CD4-positive, alpha-beta T cell treated with Interleukin-15 for 4 hours (primary cell): ENCODE measurements around the gene COL6A1.

Source experiments
- DNase-seq: peaks from one replicate; pipeline ENCODE4 v3.0.0-alpha.2; 2020; ENCODE audit warnings: low spot score

Gene COL6A1

DNA sequence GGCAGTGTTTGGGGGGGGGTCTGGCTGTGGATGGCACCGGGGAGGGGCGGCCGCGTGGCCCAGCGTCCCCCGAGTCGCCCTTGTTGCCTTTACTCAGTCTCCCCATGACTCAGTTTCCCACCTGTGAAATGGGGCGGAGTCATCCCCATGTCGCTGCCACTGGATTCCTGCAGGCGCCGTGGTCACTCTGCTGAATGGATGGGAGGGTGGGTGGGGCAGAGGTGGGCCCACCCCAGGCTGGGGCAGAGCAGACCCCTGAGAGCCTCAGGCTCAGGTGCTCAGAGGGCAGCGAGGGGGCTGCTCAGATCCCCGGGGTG lies 2.0 kb downstream of the COL6A1 start:
- no peak for DNase-seq

DNA sequence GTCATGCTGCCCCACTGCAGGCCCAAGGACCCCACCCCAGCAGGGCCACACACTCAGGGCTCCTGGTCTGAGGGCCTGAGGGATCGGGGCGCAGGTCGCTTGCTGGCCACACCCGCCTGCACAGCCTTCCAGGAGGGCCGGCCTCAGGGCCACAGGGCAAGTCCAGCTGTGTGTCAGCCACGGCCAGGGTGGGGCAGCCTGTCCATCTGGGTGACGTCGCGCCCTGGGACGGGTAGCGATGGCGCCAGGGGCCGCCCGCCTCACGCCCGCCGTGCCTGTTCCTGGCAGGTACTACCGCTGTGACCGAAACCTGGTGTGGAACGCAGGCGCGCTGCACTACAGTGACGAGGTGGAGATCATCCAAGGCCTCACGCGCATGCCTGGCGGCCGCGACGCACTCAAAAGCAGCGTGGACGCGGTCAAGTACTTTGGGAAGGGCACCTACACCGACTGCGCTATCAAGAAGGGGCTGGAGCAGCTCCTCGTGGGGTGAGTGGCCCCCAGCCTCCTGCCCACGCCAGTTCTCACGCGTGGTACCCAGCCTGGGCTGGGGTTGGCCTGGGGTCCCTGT lies 2.5 kb downstream of the COL6A1 start:
- DNase-seq = no peak

DNA sequence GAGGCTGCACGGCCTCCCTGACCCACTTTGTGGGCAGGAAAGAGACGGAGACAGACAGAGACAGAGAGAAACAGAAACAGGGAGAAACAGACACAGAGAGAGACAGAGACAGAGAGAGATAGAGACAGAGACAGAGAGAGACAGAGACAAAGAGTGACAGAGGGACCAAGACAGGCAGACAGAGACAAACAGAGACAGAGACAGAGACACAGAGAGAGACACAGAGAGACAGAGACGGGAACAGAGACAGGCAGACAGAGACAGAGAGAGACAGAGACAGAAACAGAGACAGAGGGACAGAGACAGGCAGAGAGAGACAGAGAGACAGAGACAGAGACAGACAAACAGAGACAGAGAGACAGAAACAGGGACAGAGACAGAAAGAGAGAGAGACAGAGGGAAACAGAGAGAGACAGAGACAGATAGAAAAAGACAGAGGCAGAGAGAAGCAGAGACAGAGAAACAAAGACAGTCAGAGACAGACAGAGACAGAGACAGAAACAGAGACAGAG lies 3.1 kb downstream of the COL6A1 start:
- no peak for DNase-seq

DNA sequence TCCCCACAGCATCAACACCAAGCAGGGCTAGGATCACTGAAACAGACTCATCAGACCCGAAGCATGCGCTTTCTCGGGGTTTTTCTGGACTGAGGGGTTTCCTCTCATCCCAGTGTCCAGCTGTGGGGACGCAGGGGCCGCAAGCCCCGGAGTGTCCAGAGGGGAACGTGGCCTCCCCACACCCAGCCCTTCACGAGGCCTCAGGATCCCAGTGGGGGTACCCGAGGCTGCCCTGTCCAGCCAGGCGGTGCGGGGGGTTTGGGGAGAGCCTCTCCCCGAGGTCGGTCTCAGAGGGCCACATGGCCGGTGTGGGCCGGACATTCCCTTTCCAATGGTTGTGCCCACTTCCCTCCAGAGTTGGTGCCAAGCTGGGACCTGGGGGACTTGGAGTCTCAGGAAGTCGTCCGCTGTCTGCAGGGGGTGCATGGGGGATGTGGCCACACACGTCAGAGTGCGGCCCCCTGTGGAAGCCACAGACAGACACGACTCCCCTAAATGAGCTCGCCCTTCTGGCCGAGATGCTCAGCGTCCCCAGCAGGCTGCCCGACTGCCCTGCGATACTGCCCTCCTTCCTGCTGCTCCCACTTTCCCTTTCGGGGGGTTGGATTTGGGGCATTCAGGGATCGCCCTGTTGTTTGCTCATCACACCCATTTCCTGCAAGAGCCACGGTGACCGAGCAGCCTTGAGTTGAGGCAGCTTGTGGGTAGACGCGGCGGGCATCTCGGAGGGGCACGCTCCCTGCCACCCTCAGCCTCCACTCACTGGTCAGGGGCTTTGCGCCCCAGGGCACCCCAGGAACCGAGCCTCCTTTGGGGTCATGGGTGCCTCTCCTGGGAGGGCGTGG lies 4.1 kb downstream of the COL6A1 start:
- DNase-seq = no peak

DNA sequence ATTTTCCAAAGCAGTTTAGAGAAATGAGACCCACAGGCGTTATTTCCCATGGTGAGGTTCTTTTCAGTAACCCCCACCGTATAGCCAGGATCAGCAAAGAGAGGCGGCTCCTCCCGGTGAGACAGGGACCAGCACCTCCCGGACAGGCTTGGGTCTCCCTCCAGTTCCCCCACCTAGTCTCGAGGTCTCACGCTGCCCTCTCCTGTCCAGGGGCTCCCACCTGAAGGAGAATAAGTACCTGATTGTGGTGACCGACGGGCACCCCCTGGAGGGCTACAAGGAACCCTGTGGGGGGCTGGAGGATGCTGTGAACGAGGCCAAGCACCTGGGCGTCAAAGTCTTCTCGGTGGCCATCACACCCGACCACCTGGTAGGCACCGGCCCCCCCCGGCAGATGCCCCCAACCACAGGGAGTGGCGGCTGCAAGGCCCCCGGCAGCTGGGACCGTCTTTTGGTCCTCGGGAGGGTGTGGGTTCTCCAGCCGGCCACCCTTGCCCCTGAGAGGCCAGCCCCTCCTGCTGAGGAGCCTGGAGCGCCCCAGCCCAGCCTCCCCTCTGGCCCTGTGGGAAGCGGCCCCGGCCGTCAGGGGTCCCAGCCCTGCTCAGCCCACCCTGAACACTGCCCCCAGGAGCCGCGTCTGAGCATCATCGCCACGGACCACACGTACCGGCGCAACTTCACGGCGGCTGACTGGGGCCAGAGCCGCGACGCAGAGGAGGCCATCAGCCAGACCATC lies 4.9 kb downstream of the COL6A1 start:
- DNase-seq = no peak

DNA sequence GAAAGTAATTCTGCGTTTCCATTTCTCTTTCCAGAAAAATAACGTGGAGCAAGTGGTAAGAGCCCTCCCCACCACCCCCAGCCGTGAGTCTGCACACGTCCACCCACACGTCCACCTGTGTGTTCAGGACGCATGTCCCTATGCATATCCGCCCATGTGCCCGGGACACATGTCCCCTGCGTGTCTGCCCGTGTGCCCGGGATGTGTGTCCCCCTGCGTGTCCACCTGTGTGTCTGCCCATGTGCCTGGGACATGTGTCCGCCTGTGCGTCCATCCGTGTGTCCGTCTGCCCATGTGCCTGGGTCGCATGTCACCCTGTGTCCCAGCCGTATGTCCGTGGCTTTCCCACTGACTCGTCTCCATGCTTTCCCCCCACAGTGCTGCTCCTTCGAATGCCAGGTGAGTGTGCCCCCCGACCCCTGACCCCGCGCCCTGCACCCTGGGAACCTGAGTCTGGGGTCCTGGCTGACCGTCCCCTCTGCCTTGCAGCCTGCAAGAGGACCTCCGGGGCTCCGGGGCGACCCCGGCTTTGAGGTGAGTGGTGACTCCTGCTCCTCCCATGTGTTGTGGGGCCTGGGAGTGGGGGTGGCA lies 5.6 kb downstream of the COL6A1 start:
- no peak for DNase-seq

DNA sequence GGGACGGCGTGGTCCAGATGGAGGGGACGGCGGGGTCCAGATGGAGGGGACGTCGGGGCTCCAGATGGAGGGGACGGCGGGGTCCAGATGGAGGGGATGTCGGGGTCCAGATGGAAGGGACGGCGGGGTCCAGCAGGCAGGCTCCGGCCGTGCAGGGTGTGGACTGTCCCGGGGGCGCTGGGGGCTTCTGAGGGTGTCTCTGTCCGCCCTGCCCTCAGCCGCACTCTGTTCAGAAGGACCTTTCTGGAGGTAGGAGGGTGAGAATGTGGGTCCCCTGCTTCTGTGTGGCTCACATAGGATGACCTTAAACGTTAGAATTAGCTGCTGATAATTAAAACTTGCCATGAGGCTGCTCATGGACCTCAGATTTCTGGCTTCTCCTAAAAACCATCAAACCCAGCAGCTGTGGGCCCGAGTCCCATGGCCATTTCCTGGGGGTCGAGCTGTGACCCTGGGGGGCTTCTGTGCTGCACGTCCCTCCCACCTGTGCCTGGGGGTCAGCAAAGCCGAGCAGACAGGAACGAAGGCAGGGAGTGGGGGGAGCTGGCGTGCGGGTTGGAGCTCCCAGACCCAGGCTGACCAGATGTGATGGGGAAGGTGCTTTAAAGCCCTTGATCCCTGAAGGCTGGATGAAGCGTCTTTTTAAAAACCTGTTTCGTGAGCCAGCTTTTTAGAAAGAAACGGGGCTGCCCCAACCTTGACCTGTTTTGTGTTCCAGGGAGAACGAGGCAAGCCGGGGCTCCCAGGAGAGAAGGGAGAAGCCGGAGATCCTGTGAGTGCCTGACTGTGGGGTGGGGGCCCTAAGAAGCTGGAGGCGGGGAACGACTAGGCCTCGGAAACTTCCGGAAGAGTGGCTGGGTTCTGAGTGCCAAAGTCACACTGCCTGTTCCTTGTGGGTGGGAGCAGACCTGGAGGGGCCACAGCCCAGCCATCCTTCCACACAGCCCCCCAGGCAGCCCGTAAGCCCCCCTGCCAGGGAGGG lies 7.1 kb downstream of the COL6A1 start:
- DNase-seq = no peak

DNA sequence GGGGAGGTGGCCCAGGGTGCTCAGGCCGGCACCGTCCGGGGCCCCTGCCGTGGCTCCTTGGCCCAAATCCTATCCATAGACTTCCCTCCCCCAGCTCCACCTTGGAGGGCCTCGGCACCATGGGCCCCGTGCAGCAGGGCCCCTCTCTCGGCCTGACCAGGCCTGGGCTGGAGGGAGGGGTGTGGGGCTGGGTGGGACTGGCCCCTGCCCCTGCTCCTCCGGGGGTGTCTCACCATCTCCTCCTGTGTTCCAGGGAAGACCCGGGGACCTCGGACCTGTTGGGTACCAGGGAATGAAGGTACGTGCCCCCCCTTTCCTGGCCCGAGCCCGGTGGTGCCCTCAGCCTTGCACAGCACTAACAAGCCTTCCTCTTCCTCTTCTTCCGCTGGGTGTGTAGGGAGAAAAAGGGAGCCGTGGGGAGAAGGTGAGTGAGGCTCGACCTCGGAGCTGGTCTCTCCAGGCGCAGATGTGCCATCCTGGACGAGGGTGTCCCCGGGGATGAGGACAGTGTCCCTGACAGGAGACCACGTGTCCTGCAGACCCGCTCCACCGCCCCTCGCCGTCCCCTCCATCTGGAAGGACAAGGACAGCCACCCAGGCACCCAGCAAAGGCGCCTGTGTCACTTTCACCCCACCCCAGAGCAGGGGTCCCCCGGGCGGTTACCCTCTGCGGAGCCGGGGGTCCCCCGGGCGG lies 7.9 kb downstream of the COL6A1 start:
- DNase-seq = no peak

DNA sequence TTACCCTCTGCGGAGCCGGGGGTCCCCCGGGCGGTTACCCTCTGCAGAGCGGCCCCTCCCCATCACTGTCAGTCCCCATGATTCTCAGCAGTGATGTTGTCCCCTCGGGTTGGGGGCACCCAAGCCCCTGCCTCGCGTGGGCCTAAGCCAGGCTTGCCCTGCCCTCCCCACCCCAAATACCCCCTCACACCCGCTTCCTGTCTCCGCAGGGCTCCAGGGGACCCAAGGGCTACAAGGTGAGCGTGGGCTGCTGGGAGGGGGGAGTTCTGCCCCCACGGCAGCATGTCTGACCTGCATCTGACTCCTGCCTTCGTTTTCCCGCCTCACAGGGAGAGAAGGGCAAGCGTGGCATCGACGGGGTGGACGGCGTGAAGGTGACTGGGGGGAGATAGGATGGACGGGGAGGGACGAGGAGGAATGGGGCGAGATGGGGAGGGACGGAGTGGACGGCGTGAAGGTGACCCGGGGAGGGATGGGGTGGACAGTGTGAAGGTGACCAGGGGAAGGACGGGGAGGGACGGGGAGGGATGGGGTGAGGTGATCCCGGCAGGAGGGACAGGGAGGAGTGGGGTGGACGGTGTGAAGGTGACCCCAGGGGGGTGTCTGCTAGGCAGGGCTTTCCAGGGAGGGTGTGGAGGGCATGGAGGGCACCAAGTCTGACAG lies 8.6 kb downstream of the COL6A1 start:
- DNase-seq = no peak

DNA sequence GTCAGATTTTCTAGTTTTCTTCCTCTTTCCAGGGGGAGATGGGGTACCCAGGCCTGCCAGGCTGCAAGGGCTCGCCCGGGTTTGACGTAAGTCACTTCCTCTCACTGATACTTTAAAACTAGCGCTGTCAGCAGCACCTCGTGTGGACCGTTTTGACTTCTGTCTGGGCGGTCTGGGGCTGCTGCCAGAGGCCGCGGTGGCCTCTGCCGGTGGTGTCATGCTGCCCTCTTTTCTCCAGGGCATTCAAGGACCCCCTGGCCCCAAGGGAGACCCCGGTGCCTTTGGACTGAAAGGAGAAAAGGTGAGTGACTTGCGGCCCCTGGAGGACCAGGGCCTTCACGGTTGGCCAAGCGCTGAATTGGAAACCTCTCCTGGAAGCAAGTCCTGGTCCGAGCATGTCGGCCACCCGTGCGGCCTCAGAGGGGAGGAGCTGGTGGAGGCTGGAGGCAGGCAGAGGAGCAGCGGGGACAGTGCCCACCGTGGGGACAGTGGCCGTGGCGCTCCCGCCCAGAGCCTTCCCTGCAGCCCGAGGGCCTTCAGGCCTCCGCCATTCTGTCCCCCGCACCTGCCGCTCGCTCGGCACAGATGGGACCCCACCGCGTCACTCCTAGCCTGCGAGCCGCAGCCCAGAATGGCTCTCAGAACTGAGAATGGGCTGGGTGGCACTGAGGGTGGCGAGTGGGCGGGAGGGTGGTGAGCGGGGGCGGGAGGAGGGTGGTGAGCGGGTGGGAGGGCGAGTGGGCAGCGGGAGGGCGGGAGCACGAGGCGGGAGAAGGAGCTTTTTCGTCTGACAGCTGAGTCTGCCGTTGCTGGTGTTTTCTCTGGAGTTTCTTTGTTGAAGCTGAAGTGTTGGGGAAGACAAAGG lies 9.4 kb downstream of the COL6A1 start:
- no peak for DNase-seq

DNA sequence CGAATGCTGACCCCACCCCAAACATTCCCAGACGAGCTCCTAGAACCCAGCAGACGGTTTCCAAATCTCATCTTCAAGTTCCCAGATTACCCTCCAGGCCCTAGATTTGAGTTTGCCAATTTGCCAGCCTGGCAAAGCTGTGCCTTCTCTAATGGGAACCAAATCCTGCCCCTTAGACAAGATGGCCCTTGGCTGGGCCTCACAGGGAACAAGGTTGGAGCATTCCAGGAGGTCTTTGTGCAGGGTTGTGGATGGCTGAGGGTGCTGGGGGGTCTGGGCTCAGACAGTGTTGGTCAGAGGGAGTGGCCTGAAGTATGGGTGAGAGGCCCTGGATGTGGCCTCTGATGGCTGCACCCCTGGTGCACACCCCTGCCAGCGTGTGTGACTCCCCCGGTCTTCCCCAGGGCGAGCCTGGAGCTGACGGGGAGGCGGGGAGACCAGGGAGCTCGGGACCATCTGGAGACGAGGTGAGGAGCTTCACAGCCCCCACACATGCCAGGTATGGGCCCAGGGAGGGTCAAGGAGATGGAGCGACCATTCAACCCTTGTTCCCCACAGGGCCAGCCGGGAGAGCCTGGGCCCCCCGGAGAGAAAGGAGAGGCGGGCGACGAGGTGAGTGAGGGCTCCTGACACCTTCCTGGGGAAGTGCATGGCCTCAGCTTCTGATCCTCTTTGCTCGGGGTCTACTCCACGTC lies 10.2 kb downstream of the COL6A1 start:
- no peak for DNase-seq

DNA sequence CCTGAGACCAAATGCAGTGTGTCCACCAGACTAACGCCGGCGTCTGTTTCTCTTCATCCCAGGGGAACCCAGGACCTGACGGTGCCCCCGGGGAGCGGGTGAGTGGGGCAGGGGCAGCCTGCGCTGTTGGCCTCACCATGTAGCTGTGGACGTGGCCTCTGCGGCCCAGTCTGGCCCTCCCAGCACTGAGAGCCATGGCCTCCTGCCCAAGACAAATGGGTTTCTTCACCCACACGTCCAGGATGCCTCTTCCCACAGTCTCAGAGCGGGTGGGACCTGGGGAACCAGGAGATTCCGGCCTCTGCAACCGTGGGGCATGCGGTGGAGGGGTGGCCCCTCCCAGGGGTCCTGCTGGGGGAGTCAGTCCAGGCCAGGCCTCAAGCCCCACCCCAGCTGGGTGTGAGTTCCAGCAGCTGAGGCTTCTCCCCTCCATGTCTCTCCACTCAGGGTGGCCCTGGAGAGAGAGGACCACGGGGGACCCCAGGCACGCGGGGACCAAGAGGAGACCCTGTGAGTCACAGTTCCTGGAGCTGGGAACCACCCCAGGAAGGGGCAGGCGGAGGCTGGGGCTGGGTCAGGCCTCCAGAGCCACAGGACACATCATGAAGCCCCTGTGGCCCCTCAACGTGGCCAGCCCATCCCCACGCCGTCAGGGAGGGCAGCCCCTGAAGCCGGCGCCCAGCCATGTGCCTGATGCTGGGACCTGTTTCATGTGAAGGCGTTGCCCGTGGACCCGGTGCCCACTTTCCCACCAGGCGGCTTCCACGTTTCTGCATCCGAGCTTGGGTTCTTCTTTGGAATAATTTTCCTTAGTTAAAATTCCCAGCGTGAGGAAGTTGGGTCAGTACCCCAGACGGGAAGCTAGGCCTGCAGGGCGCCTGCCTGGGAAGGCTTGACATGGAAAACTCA lies 11.0 kb downstream of the COL6A1 start:
- no peak for DNase-seq

DNA sequence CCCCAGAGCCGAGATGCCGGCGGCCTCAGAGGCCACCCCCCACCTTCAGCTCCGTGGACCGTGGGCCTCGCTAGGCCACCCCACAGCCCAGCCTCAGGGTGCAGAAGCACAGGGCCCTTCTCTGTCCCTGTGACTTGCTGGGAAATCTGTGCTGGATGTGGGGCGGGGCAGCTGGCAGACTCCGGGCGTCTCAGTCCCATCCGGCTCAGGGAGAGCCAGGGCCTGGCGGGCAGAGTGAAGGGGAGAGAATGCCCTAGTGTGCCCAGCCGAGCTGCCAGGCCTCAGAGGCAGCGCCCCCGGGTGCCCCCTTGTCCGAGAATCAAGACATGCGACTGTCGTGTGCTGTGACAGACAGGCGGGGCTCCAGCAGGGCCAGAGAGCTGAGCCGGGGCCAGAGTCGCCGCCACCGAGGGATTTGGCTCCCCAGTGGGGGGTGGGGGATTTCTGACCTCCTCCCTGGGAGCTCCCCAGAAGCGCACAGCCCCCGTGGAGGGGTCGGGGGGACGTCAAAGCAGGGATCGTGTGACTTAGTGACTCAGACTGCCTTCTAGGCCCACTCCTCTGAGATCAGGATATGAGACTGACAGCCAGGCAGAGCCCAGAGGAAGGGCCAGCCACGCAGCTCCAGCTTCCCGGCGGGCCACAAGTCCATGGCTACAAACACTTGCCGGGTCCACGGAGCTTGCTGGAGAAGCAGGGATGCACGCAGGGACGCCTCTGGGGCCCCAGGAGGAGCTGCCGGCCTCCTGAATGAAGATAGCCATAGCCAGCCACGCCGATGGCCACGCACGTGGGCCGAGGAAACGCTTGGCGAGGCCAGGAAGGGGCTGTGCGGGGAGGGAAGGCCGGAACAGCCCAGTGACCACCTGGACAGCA lies 11.9 kb downstream of the COL6A1 start:
- no peak for DNase-seq

DNA sequence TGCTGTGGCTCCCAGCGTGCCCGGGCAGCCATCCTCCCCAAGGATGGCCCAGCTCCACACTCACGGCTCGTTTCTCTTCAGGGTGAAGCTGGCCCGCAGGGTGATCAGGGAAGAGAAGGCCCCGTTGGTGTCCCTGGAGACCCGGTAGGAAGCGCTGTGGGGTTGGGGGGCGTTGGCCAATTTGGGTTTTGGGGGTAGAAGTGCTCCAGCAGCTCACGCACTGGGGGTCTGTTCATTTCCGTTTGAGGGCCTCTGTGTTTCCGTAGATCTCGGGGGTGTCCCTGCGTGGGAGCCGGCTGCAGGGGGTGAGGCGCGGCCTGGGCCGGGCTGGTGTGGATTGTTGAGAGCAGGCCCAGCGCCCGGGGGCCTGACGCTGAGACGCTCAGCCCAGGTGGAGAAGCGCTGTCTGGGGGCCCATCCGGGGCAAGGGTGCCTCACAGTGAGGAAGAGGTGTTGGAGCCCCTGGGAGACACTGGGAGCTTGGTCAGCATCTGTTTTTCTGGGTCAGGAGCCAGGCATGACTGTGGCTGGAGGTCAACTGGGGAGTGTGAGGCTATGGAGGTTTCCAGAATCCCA lies 12.6 kb downstream of the COL6A1 start:
- no peak for DNase-seq

DNA sequence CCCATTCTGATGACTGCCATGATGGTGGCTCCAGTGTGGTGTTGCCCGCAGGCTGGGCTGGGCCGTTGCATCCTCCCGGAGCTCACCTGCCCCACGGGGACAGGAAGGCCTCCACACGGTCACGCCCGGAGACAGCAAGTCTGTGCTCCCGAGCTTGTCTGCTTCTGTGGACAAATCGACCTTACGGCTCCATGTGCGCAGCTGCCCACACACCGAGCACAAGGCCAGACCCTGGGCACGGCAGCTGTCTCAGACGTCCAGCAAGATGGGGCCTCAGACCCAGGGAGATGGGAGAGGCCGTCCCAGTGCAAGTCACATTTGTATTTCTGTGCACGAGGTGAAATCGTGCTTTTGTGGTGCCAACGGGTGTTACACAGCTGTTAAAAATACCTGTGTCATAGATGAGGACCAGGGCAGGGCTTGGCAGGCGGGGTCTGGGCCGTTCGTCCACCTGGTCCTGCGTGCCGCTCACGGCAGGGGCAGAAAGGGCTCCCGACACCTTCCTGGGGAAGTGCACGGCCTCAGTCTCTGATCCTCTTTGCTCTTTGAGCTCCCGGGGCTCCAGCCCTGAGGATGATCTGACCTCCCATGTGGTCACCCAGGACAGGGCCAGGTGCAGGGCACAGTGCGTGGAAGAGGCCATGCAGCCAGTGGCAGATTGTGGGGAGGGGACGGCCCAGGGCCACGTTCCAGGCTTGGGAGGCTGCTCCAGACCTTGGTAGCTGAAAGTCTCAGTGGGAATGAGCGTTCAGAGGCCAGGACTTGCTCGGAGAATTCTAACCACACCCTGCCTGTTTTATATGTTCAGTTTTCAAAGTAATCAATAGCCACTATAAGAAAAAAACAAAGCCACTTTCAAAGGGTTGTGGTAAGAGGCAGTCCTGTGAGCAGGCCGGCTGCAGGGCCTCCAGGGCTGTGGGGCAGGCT lies 13.5 kb downstream of the COL6A1 start:
- no peak for DNase-seq
